Right forelimb (tissue), 1 donor: ENCODE data around the gene ARHGAP42.
"Not testable (repeated sequence)": the region's sequence is repeated elsewhere in the genome, so short reads cannot be mapped to it uniquely, and the experiment has no call there.

Source experiments
- DNase-seq: peaks from one replicate; pipeline ENCODE4 v3.0.0-alpha.2; 2018

Gene ARHGAP42

DNA sequence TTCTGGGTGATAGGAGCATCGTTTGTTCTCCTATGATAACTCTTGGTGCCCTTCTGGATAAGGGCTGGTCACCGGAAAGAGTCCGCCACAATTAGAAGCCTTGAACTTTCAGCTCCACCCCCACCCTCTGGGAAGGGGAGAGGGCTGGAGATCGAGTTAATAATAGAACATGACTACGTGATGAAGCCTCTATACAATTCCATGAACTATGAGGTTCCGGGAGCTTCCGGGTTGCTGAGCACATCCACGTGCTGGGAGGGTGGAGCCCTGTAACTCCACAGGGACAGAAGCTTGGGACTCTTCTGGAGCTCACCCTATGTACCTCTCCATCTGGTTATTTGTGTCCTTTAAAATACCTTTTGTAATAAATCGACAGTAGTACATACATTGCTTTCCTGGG is 40.3 kb downstream of the ARHGAP42 start:
- no peak for DNase-seq

DNA sequence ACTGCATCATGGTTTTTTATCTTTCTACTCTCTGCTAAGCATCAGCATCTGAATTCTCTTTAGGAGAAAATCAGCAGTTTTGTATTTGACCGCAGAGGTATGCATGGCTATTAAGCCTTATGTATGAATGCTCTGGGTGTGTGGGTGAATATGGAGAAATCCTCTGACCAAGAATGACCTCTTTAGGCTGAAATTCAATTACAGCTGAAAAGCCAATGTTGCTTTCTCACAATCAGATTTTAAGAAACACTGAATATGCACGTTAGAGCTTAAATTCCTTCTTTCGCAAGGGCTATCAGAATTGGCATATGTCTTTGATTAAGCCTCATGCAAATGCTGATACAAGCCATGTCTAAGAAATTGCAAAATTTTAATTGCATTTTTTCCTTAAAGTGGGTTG is 43.2 kb downstream of the ARHGAP42 start:
- DNase-seq = no peak

DNA sequence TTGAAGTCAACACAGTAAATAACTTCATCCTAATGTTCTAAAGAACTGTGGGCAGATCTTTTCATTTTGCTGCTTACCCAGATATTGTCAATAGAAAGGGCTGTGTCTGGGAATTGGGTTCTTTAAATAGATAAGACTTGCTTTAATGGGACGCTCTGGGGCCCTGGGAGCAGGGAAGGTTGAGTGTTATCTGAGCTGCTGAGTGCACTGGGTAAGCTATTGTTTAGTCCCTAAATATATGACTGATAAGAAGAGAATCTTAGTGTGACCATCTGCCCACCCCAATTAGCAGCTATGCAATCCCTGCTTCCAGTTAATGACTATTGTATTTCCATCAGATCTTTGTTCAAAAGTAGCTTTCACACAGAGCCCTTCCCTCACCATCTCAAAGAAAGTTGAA is 44.4 kb downstream of the ARHGAP42 start:
- DNase-seq = no peak

DNA sequence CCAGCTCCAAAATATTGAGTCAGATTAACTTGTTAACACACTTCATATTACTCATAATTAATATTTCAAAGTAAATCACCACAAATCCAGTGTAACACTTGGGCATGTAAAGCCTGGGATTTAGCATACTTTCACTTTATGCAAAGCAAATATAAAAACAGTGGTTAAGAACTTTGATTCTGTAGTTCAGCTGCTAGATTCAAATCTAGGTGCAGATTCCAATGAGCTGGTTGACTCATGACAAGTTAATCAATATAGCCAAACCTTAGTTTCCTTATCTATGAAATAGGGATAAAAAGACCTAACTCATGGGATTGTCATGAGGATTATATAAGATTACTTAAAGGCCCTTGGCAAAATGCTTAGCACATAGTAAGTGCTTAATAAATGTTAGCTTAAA is 45.9 kb downstream of the ARHGAP42 start:
- no peak for DNase-seq

DNA sequence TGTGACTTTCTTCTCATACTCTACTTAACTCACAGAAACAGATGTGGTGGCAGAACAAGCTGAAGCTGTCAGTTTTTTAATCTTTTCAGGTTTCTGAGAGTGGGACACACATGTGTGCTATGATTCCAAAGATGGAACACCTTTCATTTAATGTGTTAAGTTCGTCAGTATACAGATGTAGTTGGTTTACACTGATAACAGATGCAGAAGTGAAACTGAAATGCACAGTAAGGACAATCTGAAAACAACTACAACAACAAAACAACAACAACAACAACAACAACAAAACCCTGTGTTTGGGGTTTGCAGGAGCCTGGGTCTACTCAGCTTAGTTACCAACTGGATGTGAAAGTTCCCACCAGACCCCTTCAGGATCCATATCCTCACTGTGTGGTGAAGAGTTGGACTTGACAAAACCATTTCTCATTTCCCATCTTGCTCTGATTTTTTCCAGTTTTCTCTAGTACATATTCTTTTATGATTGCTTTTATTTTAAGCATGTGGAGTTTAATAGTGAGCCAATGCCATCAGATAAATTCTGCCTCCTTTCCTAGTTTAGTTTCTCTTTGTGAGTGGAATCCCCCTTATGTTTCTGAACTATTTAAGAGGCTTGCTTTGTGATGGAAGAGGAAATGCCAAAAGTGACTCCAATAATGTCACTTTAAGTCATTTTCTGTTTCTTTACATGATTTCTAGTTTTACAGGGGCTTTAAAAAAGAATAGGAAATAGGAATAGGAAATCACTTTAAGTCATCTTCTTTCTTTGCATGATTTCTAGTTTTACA is 47.8 kb downstream of the ARHGAP42 start:
- no peak for DNase-seq

DNA sequence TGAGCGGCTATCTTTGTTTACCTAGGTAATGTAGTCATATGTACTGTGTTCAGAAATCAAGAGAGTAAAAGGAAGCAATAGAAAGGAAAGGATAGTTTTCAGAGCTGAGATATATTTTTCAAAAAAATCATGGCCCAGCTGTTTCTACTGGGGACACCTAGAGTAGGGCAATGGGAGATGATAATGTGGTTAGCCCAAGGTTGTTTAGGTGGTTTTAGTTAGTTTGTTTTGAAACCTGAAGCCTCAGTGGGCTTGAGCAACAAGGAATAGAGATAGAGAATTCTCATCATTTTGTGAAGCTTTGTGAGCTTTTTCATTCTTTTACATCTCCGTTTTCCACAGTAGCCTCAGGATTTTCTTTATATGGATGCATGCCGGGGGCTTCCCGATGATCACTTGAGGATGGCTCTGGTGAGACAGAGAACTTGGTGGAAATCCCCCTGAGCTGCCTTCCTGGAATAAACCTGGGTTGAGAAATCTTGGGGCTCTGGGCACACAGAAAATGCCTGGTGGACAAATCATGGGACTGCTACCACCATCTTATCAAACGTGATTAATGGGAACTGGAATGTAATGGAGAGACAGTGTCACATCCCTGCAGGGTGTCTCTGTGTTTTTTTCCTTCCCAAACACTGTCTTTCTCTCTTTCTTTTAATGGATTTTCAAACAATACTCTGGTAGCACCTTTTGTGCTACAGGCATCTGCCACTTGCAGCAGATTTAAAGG is 49.0 kb downstream of the ARHGAP42 start:
- DNase-seq = no peak

DNA sequence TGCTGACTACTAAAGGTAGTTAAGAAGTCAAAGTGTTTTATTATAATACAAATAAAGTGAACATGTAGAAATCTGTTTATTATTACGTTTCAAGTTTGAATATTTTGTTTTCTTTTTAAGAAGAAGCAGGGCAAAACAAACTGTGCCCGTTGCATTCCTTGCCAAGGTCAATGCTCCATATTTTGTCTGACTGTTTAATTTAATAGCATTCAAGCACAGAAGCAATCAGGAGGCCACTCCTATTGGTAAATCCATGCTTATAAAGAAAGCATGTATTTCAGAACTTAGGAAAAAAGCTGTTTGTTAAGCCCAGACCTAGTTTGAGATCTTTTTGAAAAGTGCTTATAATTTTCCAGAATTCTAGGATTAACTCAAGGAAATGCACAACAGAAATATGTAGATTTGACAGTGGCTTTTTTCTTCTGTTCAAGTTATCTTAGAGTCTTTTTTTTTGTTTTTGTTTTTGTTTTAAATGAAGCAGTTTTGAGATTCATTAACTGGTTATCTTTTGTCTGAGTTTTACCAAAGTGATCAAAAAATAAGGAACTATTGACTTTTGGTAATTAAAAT is 51.7 kb downstream of the ARHGAP42 start:
- DNase-seq = no peak

DNA sequence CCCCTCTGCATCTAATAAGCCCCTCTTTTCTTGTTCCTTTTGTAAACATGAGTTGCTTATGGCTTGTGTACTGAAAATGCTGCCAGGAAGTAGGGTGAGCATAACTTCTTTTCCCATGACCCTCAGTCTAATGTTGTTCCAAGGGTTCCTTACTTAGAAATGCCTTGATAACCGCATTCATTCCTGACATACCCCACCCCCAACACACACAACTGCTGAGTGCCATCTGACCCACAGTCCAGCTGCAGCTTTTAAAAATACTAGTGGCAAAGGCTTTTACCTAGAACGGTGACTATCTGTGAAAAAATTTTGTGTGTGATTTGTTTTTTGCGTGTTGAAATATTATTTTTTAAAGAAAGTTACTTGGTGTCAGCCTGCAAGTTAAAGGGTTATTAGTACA is 52.6 kb downstream of the ARHGAP42 start:
- DNase-seq = no peak

DNA sequence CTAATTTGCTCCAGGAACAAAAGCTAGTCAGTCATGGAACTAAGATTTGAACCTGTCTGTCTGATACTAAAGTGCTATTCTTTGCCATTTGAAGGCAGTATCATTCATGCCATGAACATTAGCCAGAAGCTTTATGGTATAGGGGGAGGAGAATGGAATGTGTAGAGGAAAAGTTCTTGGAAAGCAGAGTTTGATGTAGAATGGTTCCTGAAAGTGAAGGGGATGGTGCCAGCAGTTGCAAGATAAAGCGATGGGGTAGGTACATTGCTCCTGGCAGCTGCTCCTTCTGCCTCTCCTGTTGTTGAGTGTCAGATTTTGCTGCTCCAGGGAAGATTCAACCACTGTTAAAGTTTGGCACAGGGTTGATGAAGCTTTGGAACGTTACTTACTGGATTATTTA is 53.4 kb downstream of the ARHGAP42 start:
- DNase-seq = no peak

DNA sequence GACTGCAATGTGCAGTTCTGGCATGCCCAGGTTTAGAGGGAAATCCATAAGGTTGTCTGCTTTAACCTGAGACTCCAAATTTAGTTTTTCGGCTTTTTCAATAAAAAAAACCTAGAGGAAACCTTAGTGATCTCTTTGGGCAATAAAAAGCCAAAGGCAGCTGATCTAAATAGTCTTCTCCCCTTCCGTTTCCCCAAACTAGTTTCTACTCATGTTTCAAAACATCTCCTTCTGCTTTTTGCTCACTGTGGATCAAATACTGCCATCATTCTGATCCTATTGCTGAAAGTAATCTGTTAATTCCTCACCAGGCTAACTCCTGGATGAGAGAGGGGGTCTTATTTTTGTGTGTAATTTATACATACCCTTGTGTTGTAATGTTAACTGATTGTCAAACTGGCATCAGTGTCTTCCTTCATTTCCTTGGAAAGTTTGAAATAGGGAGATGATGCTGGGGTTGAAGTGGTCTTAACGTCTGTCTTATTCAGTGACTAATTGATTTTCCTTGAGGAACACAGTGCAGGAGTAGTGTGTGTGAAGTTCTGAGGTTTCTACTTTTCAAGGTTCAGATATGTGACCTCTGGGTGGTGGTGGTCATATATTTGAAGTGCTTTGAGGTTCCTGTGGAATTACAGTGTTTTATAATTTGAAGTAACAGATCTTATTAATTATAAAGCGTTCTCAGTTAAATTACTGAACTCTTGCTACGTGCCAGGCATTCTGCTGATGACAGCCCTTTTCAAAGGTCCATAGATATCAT is 55.0 kb downstream of the ARHGAP42 start:
- no peak for DNase-seq

DNA sequence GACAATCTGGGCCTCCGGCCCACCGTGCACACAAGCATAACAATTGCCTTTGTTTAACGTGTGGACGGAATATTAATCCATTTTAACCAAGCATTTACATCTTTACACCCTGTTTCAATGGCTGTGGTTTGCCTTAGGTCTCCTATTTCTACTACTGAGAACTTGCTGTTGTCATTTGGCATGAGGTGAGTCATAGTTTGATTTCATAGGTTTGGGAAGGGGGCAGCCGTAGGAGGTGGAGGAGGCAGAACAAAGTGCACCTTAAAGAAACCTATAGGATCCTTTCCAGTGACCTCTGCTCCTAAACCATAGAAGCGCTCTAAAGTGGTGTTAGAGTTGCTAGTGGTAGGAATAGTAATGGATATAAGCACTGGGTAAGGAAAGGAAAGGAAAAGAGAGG is 59.4 kb downstream of the ARHGAP42 start:
- no peak for DNase-seq

DNA sequence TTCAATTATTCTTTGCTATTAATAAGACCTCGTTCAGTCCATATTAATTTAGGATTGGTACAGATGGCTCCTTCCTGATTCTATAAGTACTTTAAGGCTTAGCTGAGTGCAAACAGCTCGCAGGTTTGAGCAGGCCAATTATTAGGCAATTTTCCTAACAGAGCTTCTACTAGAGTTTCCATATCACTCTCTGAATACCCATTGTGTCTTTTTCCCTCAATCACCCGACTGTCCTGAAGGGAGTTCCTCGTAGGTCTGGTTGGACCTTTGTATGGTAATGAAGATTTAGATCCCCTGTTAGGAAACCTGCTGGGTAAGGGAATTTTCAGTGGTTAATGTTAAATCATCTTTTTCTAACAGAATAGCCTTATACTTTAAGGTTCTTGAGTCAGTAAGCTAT is 61.1 kb downstream of the ARHGAP42 start:
- DNase-seq = no peak

DNA sequence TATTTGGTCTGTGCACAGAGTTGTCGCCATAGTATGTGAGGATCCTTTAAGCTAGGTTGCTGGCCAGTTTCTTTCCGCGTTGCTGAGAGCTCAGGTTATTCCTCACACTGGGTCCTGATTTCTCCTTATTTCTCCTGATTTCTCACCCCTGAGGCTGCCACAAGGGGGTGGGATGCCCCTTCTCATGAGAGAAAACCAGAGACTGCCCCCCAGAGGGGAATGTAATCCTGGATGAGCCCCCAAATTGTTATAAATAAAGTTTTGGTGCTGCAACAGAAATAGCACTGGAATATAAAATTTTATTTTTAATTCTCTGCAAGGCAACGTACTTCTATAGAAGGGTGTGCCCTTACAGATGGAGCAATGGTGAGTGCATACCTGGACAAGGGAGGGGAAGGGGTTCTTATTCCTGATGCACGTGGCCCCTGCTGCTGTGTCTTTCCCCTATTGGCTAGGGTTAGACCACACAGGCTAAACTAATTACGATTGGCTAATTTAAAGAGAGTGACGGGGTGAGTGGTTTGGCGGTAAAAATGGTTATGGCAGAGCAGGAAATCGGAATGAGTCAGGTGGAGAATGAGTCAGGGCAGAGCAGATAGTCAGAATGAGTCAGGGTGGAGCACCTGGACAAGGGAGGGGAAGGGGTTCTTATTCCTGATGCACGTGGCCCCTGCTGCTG is 62.9 kb downstream of the ARHGAP42 start:
- not testable (repeated sequence) for DNase-seq

DNA sequence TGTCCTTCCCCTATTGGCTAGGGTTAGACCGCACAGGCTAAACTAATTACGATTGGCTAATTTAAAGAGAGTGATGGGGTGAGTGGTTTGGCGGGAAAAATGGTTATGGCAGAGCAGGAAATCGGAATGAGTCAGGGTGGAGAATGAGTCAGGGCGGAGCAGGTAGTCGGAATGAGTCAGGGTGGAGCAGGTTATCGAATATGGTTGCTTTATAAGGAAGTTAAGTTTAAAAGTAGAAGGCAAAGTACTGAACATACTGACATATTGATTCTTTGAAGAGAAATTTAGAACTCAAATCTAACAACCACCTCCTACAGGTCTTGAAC is 63.4 kb downstream of the ARHGAP42 start:
- not testable (repeated sequence) for DNase-seq

DNA sequence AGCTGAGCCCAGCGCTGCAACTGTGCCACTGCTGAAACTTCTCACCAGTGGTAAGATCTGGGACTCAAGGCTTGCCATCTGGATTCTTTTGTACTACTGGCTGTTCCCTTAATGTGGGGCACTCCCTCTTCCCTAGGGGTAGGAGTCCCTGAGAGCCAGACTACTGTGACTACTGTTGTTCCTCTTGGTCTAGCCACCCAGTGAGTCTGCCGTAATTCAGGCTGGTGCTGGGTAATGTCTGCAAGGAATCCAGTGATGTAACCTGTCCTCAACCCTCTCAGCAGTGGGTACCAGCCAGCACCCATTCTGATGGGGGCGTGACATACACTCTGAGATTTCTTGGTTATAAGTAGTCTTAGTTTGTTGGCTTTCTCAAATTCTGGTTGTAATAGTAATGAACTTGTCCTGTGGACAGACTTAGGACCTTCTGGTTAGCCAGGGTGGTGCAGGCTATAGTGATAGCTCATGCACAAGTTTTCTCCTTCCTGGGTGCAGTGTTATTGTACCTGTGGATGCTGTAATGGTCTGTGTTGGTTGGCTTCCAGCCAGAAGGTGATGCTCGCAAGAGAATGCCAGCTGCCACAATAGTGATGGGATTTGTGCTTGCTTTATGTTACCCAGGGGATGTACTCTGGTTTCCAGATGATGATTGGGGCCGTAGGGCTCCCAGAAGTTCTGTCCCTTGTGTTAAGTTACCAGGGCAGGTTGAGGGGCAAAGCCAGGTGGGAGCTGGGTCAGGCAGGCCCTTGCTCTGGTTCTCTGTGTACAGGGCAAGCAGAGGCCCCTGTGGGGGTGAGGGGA is 65.5 kb downstream of the ARHGAP42 start:
- no peak for DNase-seq

DNA sequence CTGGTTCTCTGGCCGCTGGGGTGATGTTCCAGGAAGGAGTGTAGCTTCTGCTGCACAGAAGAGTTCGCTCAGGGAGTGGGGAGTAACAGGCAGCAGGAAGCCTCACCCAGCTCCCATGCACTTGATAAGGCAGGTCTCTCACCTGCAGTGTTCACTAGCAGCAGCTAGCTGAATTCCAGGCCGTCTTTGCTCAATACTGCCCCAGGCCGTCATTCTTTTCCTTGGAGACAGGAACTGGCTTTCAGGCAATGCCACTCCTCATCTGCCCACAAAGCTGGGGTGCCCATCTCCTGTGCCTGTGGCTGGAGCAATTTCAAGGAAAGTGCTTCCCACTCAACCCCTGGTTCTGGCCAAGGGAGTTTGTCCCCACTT is 66.1 kb downstream of the ARHGAP42 start:
- no peak for DNase-seq

DNA sequence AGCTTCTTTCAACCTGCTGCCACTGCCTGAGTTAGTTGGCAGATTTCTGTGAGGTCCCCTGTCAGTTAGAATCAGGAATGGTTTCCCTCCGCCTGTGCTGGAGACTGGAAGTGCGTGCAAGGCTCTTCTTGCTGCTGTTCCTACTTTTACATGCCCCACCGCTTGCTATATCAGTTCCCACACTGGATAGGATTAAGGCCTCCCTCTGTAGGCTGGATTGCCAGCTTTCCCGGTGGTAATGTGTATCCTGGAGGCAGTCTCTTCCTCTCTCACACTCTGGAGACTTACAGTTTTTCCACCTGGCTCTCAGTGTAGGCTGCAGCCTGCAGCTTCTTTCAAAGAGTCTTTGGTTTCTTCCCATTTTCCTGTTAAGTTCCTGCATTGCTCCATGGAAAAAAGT is 66.5 kb downstream of the ARHGAP42 start:
- peak; percentile 56 for DNase-seq

DNA sequence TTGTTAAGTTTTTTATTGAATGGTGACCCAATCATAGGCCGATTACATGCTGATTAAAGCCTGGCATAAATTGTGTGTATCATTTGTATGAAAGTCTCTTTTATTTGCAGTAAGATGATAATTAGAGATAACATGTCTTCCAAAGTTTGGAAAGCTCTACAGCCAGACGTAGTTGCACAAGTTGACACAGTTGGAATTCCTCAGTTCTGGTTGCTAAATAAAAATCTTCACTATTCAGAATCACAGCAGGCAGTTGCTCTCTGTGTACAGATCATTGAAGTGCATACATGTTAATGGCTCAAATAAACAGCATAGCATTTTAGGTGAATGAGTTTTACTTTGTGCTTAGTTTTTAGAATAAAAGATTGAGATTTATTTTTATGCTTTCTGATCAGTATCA is 69.5 kb downstream of the ARHGAP42 start:
- DNase-seq = no peak

DNA sequence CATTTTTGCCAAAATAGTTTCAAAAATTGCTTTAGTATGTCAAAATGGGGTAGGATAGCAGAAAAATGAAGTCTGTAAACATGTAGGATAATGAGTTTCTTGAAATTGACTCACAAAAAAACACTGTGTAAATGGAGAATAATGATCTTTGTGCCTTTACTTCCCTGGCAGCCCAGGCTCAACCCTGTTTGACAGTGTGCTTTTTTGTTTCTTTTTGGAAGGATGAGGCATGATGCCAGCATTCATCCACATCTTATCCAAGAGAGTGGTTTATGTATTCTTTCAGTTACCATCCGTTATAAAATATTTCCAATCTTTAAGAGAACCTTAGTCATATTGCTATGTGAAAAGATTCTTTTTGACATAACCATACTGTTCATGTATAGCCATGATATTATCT is 70.6 kb downstream of the ARHGAP42 start:
- DNase-seq = no peak

DNA sequence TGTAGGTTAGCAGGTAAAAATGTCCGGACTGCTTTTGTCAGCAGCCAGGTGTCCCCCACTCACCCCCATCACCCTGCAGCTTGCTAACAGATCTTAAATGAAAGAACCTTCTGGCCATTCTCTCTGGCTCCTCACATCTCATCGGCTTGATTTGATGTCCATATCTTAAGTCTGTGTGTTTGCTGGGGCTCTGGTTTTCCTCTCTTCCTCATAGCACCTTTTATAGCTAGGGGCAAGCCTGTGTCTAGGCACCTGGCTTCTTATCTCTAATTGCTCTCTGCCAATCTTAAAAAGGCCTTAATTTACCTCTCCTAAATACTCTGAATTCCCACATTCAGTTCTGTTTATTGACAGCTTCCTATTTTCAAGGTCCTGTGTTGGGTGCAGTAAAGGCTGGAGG is 72.0 kb downstream of the ARHGAP42 start:
- DNase-seq = no peak

DNA sequence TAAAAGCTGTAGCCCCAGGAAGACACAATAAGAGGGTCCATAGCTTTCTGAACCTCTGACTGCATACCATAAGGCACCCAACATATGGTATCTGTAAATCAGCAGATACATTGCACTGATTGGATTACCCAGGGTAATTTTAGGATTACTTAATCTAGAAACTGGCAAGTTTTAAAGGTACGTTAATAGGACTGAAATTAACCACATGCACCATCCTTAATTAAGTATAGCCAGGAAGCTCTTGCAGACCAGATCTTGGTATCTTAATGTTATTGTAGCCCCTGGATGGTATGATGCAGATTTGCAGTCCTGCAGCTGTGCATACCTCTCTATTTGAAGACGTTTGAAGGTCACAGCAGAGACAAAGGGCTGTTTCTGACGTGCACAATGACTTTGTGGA is 72.8 kb downstream of the ARHGAP42 start:
- no peak for DNase-seq

DNA sequence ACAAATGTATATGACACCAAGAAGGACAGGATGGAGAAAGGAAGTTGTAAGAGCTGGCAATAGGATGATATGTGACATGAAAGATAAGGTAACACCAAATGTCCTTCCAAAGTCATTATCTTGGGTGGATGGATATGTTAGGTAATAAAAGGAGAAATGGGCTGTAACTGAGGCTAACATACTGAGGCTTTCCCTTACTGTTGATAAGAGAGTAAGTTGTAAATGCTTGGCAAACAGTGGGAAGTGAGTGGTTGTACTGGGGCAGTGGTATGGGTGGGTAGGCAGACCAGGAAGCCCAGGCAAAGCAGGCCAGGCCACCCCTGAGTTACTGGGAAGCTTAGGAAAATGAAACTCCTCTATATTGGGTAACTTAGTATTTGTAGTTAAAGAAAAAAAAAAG is 73.7 kb downstream of the ARHGAP42 start:
- no peak for DNase-seq
